ENCODE measurements around the gene AAMDC.

AAMDC gene

DNA sequence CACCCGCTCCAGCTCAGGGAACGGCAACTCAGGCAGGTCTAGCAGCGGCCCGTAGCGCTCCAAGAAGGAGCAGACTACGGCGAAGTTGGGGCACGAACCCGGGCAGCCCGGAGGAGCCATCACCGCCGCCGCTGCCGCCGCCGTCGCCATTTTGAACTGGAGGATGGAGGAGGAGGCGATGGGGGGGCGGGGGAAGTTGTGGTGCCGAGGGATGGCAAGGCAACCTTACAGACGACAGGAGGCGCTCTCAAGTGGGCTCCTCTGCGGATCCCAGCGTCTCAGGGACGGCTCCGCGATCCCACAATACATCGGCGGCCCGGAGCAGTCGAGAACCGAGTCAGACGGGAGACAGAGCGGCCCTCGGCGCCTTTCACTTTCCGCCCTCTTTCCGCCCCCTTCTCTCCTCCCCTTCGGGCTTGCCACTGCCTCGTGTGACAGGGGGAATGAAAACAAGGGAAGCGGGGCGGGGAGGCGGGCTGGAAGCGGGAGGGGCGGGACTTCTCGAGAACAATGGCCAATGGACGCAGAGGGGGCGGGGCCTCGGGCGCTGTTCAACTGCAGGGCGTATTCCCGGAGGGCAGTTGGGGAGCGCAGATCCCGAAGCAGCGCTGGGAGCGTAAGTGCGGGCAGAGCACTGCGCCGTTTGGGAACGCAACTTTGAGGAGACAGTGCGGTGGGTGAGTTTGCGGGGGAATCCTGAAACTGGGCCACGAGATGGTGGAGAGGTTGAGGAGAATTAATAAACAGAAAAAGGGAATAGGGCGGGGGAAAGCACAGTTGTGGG, at the start of gene AAMDC, which contains the start of gene RSF1:
TSS of gene AAMDC (plus strand) at position 580 of the 784 bp plus-strand sequence. CDS start 21,353 bp downstream, outside the sequence.
TSS of gene RSF1 (minus strand) at position 158 of the 784 bp plus-strand sequence. CDS start at position 150, 8 bp downstream.
- Mint-ChIP-seq H3K9me3 (no peaks in the 10 kb centered on the region), H3K4me1 (peaks cover 29% of the 10 kb centered on the region), H3K27ac (peak within 1 kb of the TSS; percentile 99 to 100), H3K27me3 (no peaks in the 10 kb centered on the region), H3K4me3 (peak within 1 kb of the TSS; percentile 97 to 100)
- ATAC-seq: peak; percentile 95
- peak; percentile 96 to 98 for DNase-seq

DNA sequence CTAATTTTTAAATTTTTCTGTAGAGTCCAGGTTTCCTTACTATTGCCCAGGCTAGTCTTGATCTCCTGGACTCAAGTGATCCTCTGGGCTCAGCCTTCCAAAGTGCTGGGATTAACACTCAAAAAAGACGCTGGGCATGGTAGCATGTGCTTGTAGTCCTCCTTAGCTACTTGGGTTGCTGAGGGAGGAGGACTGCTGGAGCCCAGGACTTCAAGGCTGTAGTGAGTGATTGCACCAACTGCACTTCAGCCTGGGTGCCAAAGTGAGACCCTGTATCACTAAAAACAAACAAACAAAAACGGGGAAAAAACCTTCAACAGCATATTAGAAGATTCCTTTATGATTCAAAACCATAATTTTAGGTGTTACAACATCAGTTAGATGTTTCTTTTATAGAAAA, 45.0 kb upstream of the AAMDC start:
- ATAC-seq (no peak), DNase-seq (no peak)
- Mint-ChIP-seq H3K27ac (no peak overlapping the region), H3K27me3 (no peaks in the 10 kb centered on the region), H3K4me3 (no peak overlapping the region), H3K4me1 (peaks cover 49% of the 10 kb centered on the region), H3K9me3 (no peaks in the 10 kb centered on the region)

DNA sequence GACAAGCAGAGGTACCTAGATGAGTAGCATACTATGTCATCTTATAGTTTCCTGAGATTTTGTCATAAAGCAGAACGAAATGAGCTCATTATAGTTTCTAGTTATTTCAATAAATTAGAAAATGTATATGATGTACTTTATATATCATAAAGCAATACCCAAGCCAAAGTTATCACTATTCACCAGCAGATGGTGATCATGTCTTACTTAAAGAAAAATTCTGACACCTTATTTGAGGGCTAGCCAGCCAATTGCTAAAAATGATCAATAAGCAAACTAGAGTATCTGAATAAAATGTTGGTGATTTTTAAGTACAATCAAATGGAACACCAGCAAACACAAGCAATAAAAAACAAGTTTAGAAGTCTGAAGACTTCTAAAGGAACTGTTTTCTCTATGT, 44.5 kb upstream of the AAMDC start:
- H3K27me3 Mint-ChIP-seq: no peaks in the 10 kb centered on the region
- DNase-seq: no peak
- no peak overlapping the region for H3K4me3 Mint-ChIP-seq
- peaks cover 44% of the 10 kb centered on the region for H3K4me1 Mint-ChIP-seq
- ATAC-seq: peak; percentile 39
- no peaks in the 10 kb centered on the region for H3K9me3 Mint-ChIP-seq
- no peak overlapping the region for H3K27ac Mint-ChIP-seq

DNA sequence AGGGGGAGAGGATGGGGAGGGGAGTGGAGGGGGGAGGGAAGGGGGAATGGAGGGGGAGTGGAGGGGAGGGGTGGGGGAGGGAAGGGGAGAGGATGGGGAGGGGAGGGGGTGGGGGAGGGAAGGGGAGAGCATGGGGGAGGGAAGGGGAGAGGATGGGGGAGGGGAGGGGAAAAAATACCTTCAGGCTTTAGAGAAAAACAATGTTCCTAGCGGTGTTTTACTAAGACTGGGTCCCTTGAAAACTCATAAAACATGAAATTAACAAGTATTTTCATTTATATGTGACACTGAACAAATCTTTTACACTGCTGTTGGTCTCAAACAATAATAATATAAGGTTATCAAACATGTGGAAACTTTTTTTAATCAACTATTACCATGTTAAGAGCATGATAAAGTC, 42.8 kb upstream of the AAMDC start:
- H3K27me3 Mint-ChIP-seq: no peaks in the 10 kb centered on the region
- DNase-seq (no peak), ATAC-seq (no peak)
- no peak overlapping the region for H3K4me3 Mint-ChIP-seq
- H3K9me3 Mint-ChIP-seq: no peaks in the 10 kb centered on the region
- H3K27ac Mint-ChIP-seq: no peak overlapping the region
- H3K4me1 Mint-ChIP-seq: peaks cover 27% of the 10 kb centered on the region

DNA sequence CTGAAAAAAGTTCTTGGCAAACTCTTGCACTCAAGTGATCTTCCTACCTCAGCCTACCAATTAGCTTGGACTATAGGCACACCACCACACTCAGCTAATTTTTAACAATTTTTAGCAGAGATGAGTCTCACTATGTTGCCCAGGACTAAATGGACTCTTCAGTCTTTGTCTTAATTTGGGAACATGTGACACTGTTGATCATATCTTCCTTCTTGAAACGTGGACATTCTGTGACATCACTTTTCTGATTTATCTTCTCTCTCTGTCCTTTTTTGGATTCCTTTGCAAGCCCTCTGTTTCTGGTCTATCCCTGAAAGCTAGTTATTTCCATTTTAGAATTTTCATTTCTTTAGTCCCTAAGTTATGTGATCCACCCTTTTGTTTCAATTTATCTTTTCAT, 42.4 kb upstream of the AAMDC start:
- peak overlapping the region; percentile 13 to 42 for H3K27ac Mint-ChIP-seq
- DNase-seq (no peak), ATAC-seq (no peak)
- H3K9me3 Mint-ChIP-seq: no peaks in the 10 kb centered on the region
- H3K27me3 Mint-ChIP-seq: no peaks in the 10 kb centered on the region
- no peak overlapping the region for H3K4me3 Mint-ChIP-seq
- H3K4me1 Mint-ChIP-seq: peaks cover 25% of the 10 kb centered on the region

DNA sequence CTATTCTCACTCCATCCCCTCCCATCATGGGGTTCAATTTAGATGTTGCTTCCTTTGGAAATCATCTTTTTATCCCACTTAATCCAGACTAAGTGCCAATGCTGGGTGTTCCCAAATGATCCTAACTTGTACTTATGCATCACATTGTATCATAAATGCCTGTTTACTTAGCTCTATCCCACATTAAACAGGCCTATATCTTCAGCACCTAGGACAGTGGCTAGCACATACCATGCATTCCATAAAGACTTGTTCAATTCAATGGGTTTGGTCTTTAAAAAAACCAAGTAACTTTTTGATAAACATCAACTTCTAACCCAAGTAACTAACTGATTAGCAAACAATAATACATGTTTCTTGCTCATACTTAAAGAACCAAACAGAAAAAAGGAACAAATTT, 41.0 kb upstream of the AAMDC start:
- ATAC-seq: no peak
- Mint-ChIP-seq H3K9me3 (no peaks in the 10 kb centered on the region), H3K4me3 (no peak overlapping the region), H3K27me3 (no peaks in the 10 kb centered on the region), H3K27ac (no peak overlapping the region), H3K4me1 (peaks cover 24% of the 10 kb centered on the region)
- DNase-seq: no peak

DNA sequence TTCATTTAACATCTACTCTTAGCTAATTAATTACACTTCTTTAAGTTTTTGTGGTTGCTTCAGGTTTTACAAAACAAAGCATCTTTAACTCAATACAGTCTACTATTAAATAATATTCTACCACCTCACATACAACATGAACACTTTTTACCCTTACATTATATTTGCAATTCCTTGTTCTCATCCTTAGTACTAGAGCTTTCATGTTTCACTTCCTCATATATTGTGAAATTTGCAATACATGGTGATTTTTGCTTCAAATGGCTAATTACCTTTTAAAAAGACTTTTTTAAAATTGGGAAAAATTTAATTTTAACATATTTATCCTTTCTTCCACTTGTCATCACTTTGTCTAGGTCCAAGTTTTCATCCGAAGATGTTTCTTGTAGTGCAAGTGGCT, 37.9 kb upstream of the AAMDC start:
- no peaks in the 10 kb centered on the region for H3K27me3 Mint-ChIP-seq
- H3K4me1 Mint-ChIP-seq: peaks cover 29% of the 10 kb centered on the region
- no peak overlapping the region for H3K4me3 Mint-ChIP-seq
- DNase-seq (no peak), ATAC-seq (no peak)
- no peak overlapping the region for H3K27ac Mint-ChIP-seq
- peaks cover 0 to 3% of the 10 kb centered on the region in 2 donors for H3K9me3 Mint-ChIP-seq

DNA sequence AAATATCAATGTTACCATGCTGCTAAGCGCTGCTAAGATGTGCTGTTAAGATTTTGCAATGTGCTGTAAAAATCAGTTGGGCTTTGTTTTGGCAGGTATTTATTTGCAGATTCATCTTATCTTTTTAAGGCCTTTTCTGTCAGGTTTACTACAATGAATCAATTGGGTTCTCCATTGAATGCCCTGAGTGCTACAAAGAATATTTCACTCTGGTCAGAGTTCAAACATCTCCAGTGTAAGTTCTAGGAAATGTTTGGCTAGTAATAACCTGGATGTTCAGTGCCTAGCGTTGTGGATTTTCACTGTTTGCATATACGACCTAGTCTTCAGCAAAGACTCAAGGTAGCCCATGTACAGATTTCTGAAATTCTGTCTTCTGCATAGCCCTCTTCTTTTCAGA, 36.4 kb upstream of the AAMDC start:
- Mint-ChIP-seq H3K4me3 (no peak overlapping the region), H3K9me3 (peaks cover 0 to 3% of the 10 kb centered on the region in 2 donors), H3K27ac (no peak overlapping the region), H3K4me1 (peaks cover 35% of the 10 kb centered on the region), H3K27me3 (no peaks in the 10 kb centered on the region)
- no peak for ATAC-seq
- no peak for DNase-seq

DNA sequence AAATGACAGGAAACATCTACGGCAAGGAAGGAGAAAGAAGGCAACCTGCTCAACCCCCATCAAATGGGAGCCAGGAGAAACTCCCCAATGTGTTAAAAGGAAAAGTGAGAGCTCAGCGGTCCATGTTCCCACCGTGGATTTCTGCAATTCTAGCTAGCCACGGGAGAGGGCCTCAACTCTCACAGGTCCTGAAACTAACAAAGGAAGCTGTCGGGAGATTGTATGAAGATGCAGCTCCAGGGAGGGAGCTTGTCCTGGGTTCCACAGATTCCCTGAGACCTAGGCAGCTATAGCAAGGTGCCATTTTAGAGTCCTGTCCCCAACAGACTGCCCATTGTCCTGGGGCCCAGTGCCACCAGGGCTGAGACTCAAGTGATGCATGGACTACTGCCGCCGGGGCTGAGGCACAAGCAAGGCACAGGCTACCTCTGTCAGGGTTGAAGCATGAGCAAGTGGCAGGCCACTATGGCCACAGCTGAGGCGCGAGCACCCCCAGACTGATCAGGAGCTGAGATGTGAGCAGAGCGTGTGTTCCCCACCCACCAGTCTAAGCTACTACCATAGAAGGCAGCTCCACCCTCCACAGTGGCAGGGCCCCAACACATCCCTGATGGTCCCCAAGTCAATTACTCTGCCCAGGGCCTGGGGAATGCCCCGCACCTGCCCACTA, 31.7 kb upstream of the AAMDC start:
- Mint-ChIP-seq H3K4me3 (no peak overlapping the region), H3K27me3 (no peaks in the 10 kb centered on the region), H3K9me3 (peaks cover 17 to 24% of the 10 kb centered on the region in 2 donors), H3K4me1 (peaks cover 62% of the 10 kb centered on the region), H3K27ac (peak overlapping the region in 1 of 2 donors; percentile 36)
- ATAC-seq: peak; percentile 43
- DNase-seq: no peak

DNA sequence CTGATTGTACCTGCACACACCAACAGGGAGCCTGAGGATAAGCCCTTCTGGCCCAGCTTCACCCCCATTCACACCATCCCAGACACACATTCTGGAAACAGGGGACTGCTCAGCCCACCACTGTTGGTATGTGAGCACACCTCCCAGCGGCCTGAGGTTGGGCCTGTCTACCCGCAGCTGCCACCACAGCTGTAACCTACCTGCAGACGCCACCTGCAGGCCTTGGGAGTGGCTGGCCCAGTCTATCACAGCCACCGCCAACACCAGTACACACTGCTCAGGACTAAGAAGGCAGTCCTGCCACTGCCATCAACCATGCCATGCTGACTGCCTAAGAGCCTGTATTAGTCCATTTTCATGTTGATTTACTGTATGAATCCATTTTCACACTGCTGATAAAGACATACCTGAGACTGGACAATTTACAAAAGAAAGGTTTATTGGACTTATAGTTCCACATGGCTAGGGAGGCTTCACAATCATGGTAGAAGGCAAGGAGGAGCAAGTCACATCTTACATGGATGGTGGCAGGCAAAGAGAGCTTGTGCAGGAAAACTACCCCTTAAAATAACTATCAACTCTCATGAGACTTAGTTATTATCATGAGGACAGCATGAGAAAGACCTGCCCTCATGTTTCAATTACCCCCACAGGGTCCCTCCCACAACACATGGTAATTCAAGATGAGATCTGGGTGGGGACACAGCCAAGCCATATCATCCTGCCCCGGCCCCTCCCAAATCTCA, 31.0 kb upstream of the AAMDC start:
- H3K27ac Mint-ChIP-seq: peak overlapping the region; percentile 26 to 27
- ATAC-seq: peak; percentile 15

DNA sequence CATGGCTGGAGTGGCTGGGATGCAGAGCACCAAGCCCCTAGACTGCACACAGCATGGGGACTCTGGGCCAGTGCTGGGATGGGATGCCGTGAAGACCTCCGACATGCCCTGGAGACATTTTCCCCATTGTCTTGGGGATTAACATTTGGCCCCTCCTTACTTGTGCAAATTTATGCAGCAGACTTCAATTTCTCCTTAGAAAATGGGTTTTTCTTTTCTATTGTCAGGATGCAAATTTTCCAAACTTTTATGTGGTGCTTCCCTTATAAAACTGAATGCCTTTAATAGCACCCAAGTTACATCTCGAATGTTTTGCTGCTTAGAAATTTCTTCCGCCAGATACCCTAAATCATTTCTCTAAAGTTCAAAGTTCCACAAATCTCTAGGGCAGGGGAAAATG, 29.6 kb upstream of the AAMDC start:
- no peak overlapping the region for H3K4me3 Mint-ChIP-seq
- DNase-seq (no peak), ATAC-seq (no peak)
- H3K9me3 Mint-ChIP-seq: peaks cover 17 to 24% of the 10 kb centered on the region in 2 donors
- H3K27ac Mint-ChIP-seq: no peak overlapping the region
- peaks cover 84% of the 10 kb centered on the region for H3K4me1 Mint-ChIP-seq
- H3K27me3 Mint-ChIP-seq: no peaks in the 10 kb centered on the region

More for the DNA sequence above, 31.0 kb upstream of the AAMDC start:
- Mint-ChIP-seq H3K4me3 (no peak overlapping the region), H3K4me1 (peaks cover 70% of the 10 kb centered on the region), H3K9me3 (peaks cover 17 to 24% of the 10 kb centered on the region in 2 donors), H3K27me3 (no peaks in the 10 kb centered on the region)
- DNase-seq: no peak

DNA sequence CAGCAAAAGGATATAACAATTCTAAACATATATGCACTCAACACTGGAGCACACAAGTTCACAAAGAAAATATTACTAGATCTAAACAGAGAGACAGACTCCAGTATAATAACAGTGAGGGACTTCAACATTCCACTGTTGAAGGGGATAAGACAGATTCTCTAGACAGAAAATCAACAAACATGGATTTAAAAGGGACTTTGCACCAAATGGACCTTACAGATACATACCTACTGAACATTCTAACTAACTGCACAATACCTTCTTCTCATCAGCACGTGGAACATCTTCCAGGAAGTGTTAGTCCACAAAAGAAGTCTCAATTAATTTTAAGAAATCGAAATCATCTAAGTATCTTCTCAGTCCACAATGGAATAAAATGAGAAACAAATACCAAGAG, 27.0 kb upstream of the AAMDC start:
- Mint-ChIP-seq H3K4me3 (no peak overlapping the region), H3K9me3 (peaks cover 14 to 24% of the 10 kb centered on the region in 2 donors), H3K4me1 (peaks cover 85% of the 10 kb centered on the region), H3K27ac (no peak overlapping the region), H3K27me3 (no peaks in the 10 kb centered on the region)
- no peak for ATAC-seq
- DNase-seq: no peak

DNA sequence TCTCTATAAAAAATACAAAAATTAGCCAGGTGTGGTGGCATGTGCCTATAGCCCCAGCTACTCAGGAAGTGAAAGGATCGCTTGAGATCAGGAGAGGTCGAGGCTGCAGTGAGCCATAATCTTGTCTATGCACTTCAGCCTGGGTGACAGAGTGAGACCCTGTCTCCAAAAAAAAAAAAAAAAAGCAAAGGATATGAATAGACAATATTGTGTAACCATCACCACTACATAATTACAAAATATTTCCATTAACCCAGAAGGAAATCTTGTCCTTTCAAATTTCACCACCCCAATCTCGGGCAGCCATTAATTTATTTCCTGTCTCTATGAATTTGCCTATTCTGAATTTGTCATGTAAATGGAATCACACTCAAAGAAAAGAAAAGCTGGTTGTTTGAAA, 21.6 kb upstream of the AAMDC start:
- ATAC-seq: peak; percentile 50
- no peak overlapping the region for H3K27ac Mint-ChIP-seq
- no peaks in the 10 kb centered on the region for H3K9me3 Mint-ChIP-seq
- no peak for DNase-seq
- no peak overlapping the region for H3K4me3 Mint-ChIP-seq
- no peaks in the 10 kb centered on the region for H3K27me3 Mint-ChIP-seq
- peaks cover 85% of the 10 kb centered on the region for H3K4me1 Mint-ChIP-seq

DNA sequence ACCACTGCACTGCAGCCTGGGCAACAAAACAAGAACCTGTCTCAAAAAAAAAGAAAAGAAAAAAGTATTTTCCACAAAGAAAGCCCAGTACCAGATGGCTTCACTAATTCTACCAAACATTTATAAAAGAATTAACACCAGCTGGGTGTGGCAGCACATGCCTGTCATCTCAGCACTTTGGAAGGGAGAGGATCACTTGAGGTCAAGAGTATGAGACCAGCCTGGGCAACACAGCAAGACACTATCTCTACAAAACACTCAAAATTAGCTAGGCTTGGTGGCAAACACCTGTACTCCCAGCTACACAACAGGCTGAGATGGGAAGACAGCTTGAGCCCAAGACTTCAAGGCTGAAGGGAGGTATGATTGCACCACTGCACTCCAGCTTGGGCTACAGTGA, 20.5 kb upstream of the AAMDC start:
- no peak overlapping the region for H3K27ac Mint-ChIP-seq
- no peaks in the 10 kb centered on the region for H3K9me3 Mint-ChIP-seq
- H3K4me3 Mint-ChIP-seq: no peak overlapping the region
- no peak for DNase-seq
- ATAC-seq: peak; percentile 35
- peaks cover 74% of the 10 kb centered on the region for H3K4me1 Mint-ChIP-seq
- no peaks in the 10 kb centered on the region for H3K27me3 Mint-ChIP-seq

DNA sequence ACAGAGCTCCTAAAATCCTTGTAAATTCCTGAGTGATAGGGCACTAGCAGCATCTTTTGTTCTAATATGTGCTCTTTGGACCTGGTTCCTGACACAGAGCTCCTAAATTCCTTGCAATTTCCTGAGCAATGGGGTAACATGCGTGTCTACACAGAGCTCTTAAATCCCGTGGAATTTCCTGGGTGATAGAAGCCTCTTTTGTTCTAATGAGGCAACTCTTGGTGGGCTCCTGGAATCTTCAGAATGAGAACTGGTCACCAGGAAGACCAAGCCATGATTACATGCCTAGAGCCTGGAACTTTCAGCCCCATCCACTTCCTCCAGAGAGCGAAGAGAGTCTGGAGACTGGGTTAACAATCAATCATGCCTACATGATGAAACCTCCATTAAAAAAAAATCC, 19.5 kb upstream of the AAMDC start:
- Mint-ChIP-seq H3K27ac (no peak overlapping the region), H3K27me3 (no peaks in the 10 kb centered on the region), H3K4me1 (peaks cover 72% of the 10 kb centered on the region), H3K4me3 (no peak overlapping the region), H3K9me3 (no peaks in the 10 kb centered on the region)
- DNase-seq (no peak), ATAC-seq (no peak)

DNA sequence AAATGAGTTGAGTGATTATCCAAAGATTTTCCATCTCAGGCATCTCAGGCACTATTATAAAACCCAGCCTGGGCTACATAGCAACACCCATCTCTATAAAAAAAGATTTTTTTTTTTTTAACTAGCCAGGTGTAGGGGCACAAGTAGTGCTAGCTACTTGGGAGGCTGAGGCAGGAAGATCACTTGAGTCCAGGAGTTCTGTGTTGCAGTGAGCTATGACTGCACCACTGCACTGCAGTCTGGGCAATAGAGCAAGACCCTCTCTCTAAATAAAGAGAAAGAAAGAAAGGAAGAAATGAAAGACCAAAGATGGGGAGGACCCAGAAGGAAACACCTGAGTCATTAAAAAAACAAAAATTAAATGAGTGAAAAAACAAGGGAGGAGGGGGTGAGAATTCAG, 14.5 kb upstream of the AAMDC start:
- DNase-seq (no peak), ATAC-seq (no peak)
- Mint-ChIP-seq H3K4me3 (no peak overlapping the region), H3K9me3 (no peaks in the 10 kb centered on the region), H3K4me1 (peaks cover 52% of the 10 kb centered on the region), H3K27me3 (no peaks in the 10 kb centered on the region), H3K27ac (no peak overlapping the region)

All from stimulated activated naive CD8-positive, alpha-beta T cell treated with anti-CD3 and anti-CD28 coated beads, Interleukin-15, amount 100 ng/mL, for 72 hours (primary cell).